ENCODE data around the gene IL12RB1.

GRCh38 chr19:18110609-18111232 is 24.0 kb upstream of the IL12RB1 start:
- TF ChIP-seq CTCF (IDR thresholded peaks at IDR 0.05) (no peak), POLR2A (IDR thresholded peaks at IDR 0.05) (no peak)

All from lower leg skin (tissue), 3 donors.